ENCODE results near the gene DNAL4. TPM values are rescaled to one million over a fixed set of nuclear protein-coding genes. Genes with fewer than 3 reads are reported as not detected.

Gene DNAL4
- polyA plus RNA-seq, 1 experiment: 12.6 TPM

DNA sequence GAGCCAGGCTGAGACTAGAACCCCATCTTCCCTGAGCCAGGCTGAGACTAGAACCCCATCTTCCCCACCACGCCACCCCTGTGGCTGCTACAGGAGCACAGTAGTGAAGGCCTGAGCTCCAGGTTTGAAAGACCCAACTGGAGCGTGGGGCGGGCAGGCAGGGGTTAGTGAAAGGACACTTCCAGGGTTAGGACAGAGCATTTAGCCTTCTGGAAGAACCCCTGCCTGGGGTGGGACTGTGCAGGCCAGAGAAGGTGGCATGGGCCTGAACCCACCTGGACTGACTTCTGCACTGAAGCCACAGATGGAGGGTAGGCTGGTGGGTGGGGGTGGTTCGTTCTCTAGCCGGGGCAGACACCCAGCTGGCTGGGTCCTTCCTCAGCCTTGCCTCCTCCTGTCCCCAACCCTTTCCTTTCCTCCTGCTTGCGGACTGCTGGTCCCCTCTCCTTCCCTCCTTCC is 62.2 kb downstream of the DNAL4 start:
- no peaks in the 10 kb centered on the region; the same call in 1 of the 2 replicates for H3K9me3 ChIP-seq (ENCODE audit: control insufficient read depth, insufficient read depth, low read length)
- ChIA-PET POLR2A (interaction anchor here (0.7 kb wide), 2 partner anchors 9 to 30 kb away, joined by 3 to 5 read pairs; no protein-coding TSS in a partner anchor), CTCF (interaction anchor here (0.7 kb wide), 1 partner anchor 36 kb away, joined by 3 read pairs; no protein-coding TSS in a partner anchor)
- no peak for DNase-seq (ENCODE audit: low read depth, low spot score)
- TF ChIP-seq, protein P1, sequence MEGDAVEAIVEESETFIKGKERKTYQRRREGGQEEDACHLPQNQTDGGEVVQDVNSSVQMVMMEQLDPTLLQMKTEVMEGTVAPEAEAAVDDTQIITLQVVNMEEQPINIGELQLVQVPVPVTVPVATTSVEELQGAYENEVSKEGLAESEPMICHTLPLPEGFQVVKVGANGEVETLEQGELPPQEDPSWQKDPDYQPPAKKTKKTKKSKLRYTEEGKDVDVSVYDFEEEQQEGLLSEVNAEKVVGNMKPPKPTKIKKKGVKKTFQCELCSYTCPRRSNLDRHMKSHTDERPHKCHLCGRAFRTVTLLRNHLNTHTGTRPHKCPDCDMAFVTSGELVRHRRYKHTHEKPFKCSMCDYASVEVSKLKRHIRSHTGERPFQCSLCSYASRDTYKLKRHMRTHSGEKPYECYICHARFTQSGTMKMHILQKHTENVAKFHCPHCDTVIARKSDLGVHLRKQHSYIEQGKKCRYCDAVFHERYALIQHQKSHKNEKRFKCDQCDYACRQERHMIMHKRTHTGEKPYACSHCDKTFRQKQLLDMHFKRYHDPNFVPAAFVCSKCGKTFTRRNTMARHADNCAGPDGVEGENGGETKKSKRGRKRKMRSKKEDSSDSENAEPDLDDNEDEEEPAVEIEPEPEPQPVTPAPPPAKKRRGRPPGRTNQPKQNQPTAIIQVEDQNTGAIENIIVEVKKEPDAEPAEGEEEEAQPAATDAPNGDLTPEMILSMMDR (IDR thresholded peaks at IDR 0.05; ENCODE audit: low read depth, low read length): no peak
- no peaks in the 10 kb centered on the region for H3K27me3 ChIP-seq (ENCODE audit: control insufficient read depth, insufficient read depth, low read length)
- no peak overlapping the region for H3K4me3 ChIP-seq (ENCODE audit: low read depth, low read length)
- H3K27ac ChIP-seq (ENCODE audit: low read depth, low read length): no peak overlapping the region

DNA sequence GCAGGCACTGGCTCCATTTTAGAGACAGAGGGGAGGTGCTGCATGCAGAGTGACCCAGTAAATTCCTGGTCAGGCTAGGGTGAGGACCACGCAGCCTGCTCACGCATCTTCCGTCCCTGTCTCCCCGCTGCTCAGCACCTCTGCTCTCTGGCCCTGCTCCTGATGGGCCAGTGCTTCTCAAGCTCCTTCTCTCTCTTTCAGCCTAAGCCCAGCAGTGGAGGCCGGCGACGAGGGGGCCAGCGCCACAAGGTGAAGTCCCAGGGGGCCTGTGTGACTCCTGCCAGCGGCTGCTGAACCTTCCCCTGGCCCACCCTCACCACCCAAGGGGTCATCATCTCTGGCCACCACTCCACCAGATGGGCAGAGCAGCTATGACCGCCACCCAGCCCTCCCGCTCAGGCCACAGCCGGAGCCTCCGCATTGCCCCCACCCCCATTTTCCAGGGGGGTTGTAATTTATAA is 63.5 kb downstream of the DNAL4 start:
- DNase-seq (ENCODE audit: low read depth, low spot score): no peak
- ChIA-PET POLR2A (interaction anchor here (0.6 kb wide), 1 partner anchor 851 kb away, joined by 6 read pairs; no protein-coding TSS in a partner anchor), CTCF (no interaction called here)
- Histone ChIP-seq H3K27ac (ENCODE audit: low read depth, low read length) (no peak overlapping the region), H3K4me3 (ENCODE audit: low read depth, low read length) (no peak overlapping the region), H3K27me3 (ENCODE audit: control insufficient read depth, insufficient read depth, low read length) (no peaks in the 10 kb centered on the region), H3K9me3 (ENCODE audit: control insufficient read depth, insufficient read depth, low read length) (no peaks in the 10 kb centered on the region; the same call in 1 of the 2 replicates)
- TF ChIP-seq, protein P1 (IDR thresholded peaks at IDR 0.05; ENCODE audit: low read depth, low read length): no peak

DNA sequence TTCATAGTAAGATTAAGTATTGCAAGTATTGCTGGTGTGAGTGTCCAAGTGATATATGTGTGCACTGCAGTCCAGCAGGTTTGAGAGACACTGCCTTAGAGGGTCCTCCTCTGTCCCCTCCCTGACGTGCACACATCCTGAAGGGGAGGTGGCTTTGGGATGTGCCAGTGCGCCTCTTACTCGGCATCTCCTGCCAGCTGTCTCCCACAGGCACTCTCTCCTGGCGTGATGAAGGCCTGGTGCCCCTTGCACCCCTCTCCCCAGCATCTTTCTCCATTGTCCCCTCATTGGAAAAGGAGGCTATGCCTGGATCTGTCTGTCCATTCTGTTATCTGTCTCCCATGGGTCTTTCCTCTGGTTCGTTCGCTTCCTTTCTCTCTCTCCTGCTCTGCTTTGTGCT is 64.0 kb downstream of the DNAL4 start:
- POLR2A ChIA-PET: interaction anchor here (0.6 kb wide), 1 partner anchor 850 kb away, joined by 6 read pairs; no protein-coding TSS in a partner anchor
- no peak overlapping the region for H3K4me3 ChIP-seq (ENCODE audit: low read depth, low read length)
- TF ChIP-seq, protein P1 (IDR thresholded peaks at IDR 0.05; ENCODE audit: low read depth, low read length): no peak
- H3K27ac ChIP-seq (ENCODE audit: low read depth, low read length): no peak overlapping the region
- H3K9me3 ChIP-seq (ENCODE audit: control insufficient read depth, insufficient read depth, low read length): no peaks in the 10 kb centered on the region; the same call in 1 of the 2 replicates
- no peak for DNase-seq (ENCODE audit: low read depth, low spot score)
- CTCF ChIA-PET: no interaction called here
- no peaks in the 10 kb centered on the region for H3K27me3 ChIP-seq (ENCODE audit: control insufficient read depth, insufficient read depth, low read length)

DNA sequence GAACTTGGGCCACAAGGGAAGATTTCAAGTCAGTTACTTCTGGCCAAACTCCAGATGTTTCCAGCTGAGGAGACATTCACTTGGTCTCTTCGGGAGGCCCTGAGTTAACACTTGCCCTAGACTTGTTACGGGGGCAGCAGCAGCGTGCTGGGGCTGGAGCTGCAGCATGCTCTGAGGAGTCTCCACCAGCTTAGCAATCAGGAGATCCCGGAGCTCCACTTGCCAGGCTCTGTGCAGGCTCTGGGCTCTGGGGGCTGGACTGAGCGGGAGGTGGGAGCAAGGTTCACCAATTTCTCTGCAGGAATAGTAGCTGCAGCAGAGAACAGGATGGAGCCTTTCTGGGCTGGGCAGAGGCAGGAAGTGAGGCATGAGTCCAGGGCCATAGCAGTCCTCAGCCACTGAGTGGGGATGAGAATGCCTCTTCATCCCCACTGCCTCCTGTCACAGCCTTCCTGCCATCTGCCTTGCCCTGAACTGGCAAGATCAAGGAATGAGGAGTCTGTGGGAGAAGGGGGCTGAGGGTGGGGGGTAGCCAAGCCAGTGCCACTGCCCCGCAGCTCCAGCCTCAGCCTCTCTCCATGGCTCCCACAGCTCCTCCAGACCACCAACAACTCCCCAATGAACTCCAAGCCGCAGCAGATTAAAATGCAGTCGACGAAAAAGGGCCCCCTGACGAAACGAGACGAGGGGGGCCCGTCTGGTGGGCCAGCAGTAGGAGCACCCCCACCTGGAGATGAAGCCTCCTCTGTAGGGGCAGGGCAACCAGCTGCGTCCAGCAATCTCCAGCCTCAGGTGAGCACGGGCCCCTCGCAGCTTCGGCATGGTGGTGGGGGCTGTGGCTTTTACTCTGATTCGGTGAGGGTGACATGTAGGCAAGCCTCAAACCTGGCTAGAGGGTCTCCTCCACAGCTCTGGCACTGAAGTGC is 64.8 kb downstream of the DNAL4 start:
- POLR2A ChIA-PET: no interaction called here
- CTCF ChIA-PET: no interaction called here
- no peak for DNase-seq (ENCODE audit: low read depth, low spot score)
- Histone ChIP-seq H3K4me3 (ENCODE audit: low read depth, low read length) (no peak overlapping the region), H3K27ac (ENCODE audit: low read depth, low read length) (no peak overlapping the region), H3K9me3 (ENCODE audit: control insufficient read depth, insufficient read depth, low read length) (no peaks in the 10 kb centered on the region; the same call in 1 of the 2 replicates), H3K27me3 (ENCODE audit: control insufficient read depth, insufficient read depth, low read length) (no peaks in the 10 kb centered on the region)
- TF ChIP-seq, protein P1 (IDR thresholded peaks at IDR 0.05; ENCODE audit: low read depth, low read length): no peak

Small RNA genes within 50 kb of the gene (small RNA-seq; reads per million reads assigned to genes)
- not detected for gene AL021707.8 (ENCODE audit: insufficient read length, low read depth)

Other genes with a start within 250 kb of the DNAL4 start
- 0.29 and 0.89 TPM in 2 replicates for gene DMC1, start 224.0 kb downstream of the DNAL4 start, polyA plus RNA-seq (2011; rRNA removed)
- gene FAM227A, start 137.8 kb downstream of the DNAL4 start, polyA plus RNA-seq (2011; rRNA removed): 1.0 and 1.4 TPM in 2 replicates
- gene CBY1, start 137.5 kb downstream of the DNAL4 start, polyA plus RNA-seq (2011; rRNA removed): 39.7 and 43.0 TPM in 2 replicates
- gene TOMM22, start 112.2 kb downstream of the DNAL4 start, polyA plus RNA-seq (2011; rRNA removed): 55.9 and 68.9 TPM in 2 replicates
- gene JOSD1, start 93.2 kb downstream of the DNAL4 start, polyA plus RNA-seq (2011; rRNA removed): 29.6 and 31.8 TPM in 2 replicates
- 26.7 and 29.3 TPM in 2 replicates for gene GTPBP1, start 88.2 kb downstream of the DNAL4 start, polyA plus RNA-seq (2011; rRNA removed)
- 24.5 and 33.2 TPM in 2 replicates for gene SUN2, start 38.1 kb downstream of the DNAL4 start, polyA plus RNA-seq (2011; rRNA removed)
- gene NPTXR, start 49.9 kb upstream of the DNAL4 start, polyA plus RNA-seq (2011; rRNA removed): 1.7 and 2.3 TPM in 2 replicates
- 14.7 and 19.8 TPM in 2 replicates for gene CBX6, start 78.1 kb upstream of the DNAL4 start, polyA plus RNA-seq (2011; rRNA removed)
- not detected in 2 replicates for gene APOBEC3A, start 163.5 kb upstream of the DNAL4 start, polyA plus RNA-seq (2011; rRNA removed)
- 12.5 TPM in 2 replicates for gene APOBEC3B, start 188.2 kb upstream of the DNAL4 start, polyA plus RNA-seq (2011; rRNA removed)
- 35.5 and 41.3 TPM in 2 replicates for gene APOBEC3C, start 220.1 kb upstream of the DNAL4 start, polyA plus RNA-seq (2011; rRNA removed)
- 0.73 and 1.4 TPM in 2 replicates for gene APOBEC3D, start 227.0 kb upstream of the DNAL4 start, polyA plus RNA-seq (2011; rRNA removed)
- gene APOBEC3F, start 246.7 kb upstream of the DNAL4 start, polyA plus RNA-seq (2011; rRNA removed): 7.9 and 9.8 TPM in 2 replicates